SK-N-SH treated with all-trans-retinoic acid at 6 μM for 48 hours (cell line): Measurements from ENCODE around the gene S100B.

Experiments
- ATAC-seq: fragments of 200-7000 bp; cut with Tn5 transposase; 3 replicates; pipeline ENCODE4 v1.9.1; 2020; ENCODE audit warnings: mild to moderate bottlenecking, moderate library complexity
- ARNTL ChIP-seq: fragments of 450-650 bp; formaldehyde crosslinking; IDR thresholded peaks from 2 replicates; pipeline ENCODE4 v1.5.0; 2020; ENCODE audit warnings: low read depth, mild to moderate bottlenecking, moderate library complexity, borderline replicate concordance
- BACH2 ChIP-seq: fragments of 250-450 bp; sonication (Bioruptor Pico); IDR thresholded peaks from 2 replicates; pipeline ENCODE4 v1.9.0; 2021; ENCODE audit warnings: mild to moderate bottlenecking, borderline replicate concordance
- CSDC2 ChIP-seq: fragments of 250-450 bp; sonication (Bioruptor Pico); IDR thresholded peaks from 2 replicates; pipeline ENCODE4 v1.5.0; 2020; ENCODE audit warnings: mild to moderate bottlenecking, moderate library complexity
- CSRNP3 ChIP-seq: fragments of 250-450 bp; sonication (Bioruptor Pico); IDR thresholded peaks from 2 replicates; pipeline ENCODE4 v1.5.1; 2021; ENCODE audit warnings: mild to moderate bottlenecking, moderate library complexity
- ESRRG ChIP-seq: fragments of 250-450 bp; sonication (Bioruptor Pico); IDR thresholded peaks from 2 replicates; pipeline ENCODE4 v1.6.1; 2021; ENCODE audit warnings: mild to moderate bottlenecking
- GLIS3 ChIP-seq: fragments of 250-450 bp; sonication (Bioruptor Pico); IDR thresholded peaks from 2 replicates; pipeline ENCODE4 v1.5.0; 2020; ENCODE audit warnings: mild to moderate bottlenecking, moderate library complexity
- ISL1 ChIP-seq: fragments of 250-450 bp; sonication (Bioruptor Pico); IDR thresholded peaks from 2 replicates; pipeline ENCODE4 v2.1.2; 2022; ENCODE audit warnings: mild to moderate bottlenecking, moderate library complexity
- OSR1 ChIP-seq: fragments of 250-450 bp; sonication (Bioruptor Pico); IDR thresholded peaks from 2 replicates; pipeline ENCODE4 v1.8.0; 2022; ENCODE audit warnings: moderate library complexity, mild to moderate bottlenecking, inconsistent platforms
- PATZ1 ChIP-seq: fragments of 250-450 bp; sonication (Bioruptor Pico); IDR thresholded peaks from 2 replicates; pipeline ENCODE4 v1.8.0; 2020; ENCODE audit warnings: mild to moderate bottlenecking, moderate library complexity, borderline replicate concordance
- SNAI2 ChIP-seq: fragments of 250-450 bp; sonication (Bioruptor Pico); IDR thresholded peaks from 2 replicates; pipeline ENCODE4 v1.5.0; 2020; ENCODE audit warnings: mild to moderate bottlenecking, moderate library complexity
- TCF4 ChIP-seq: fragments of 250-450 bp; sonication (Bioruptor Pico); IDR thresholded peaks from 2 replicates; pipeline ENCODE4 v1.8.0; 2021; ENCODE audit warnings: mild to moderate bottlenecking, moderate library complexity, borderline replicate concordance
- TOX ChIP-seq: fragments of 250-450 bp; sonication (Bioruptor Pico); IDR thresholded peaks from 2 replicates; pipeline ENCODE4 v1.8.0; 2021; ENCODE audit warnings: mild to moderate bottlenecking, moderate library complexity, borderline replicate concordance
- ZC3H10 ChIP-seq: fragments of 250-450 bp; sonication (Bioruptor Pico); IDR thresholded peaks from 2 replicates; pipeline ENCODE4 v1.5.1; 2021; ENCODE audit warnings: mild to moderate bottlenecking, moderate library complexity
- ZFP3 ChIP-seq: fragments of 250-450 bp; sonication (Bioruptor Pico); IDR thresholded peaks from 2 replicates; pipeline ENCODE4 v1.5.0; 2020; ENCODE audit warnings: mild to moderate bottlenecking, moderate library complexity
- ZFP30 ChIP-seq: fragments of 450-650 bp; formaldehyde crosslinking; IDR thresholded peaks from 2 replicates; pipeline ENCODE4 v1.5.0; 2022; ENCODE audit warnings: mild to moderate bottlenecking, moderate library complexity
- ZNF565 ChIP-seq: fragments of 450-650 bp; formaldehyde crosslinking; conservative IDR thresholded peaks from 2 replicates; pipeline ENCODE4 v1.5.0; 2020; ENCODE audit warnings: low read depth, mild to moderate bottlenecking, moderate library complexity
- ZNF70 ChIP-seq: fragments of 450-650 bp; formaldehyde crosslinking; IDR thresholded peaks from 2 replicates; pipeline ENCODE4 v1.5.0; 2020; ENCODE audit warnings: mild to moderate bottlenecking, moderate library complexity
- ZNF8 ChIP-seq: fragments of 450-650 bp; formaldehyde crosslinking; IDR thresholded peaks from 2 replicates; pipeline ENCODE4 v1.5.0; 2020; ENCODE audit warnings: mild to moderate bottlenecking, moderate library complexity
- TF ChIP-seq, protein P1 (sequence below): fragments of 250-450 bp; sonication (Bioruptor Pico); IDR thresholded peaks from 2 replicates; pipeline ENCODE4 v1.5.0; 2020; ENCODE audit warnings: mild to moderate bottlenecking, moderate library complexity
- TF ChIP-seq, protein P2 (sequence below): fragments of 250-450 bp; sonication (Bioruptor Pico); IDR thresholded peaks from 2 replicates; pipeline ENCODE4 v1.5.1; 2020; ENCODE audit warnings: low read depth, mild to moderate bottlenecking, moderate library complexity

Gene S100B

GRCh38 chr21:46643379-46644177, 38.7 kb upstream of the S100B start:
- ATAC-seq, result no peak
- TF ChIP-seq ESRRG (CRISPR knock-in tag) (no peak), ZFP3 (no peak), TCF4 (CRISPR knock-in tag) (no peak), GLIS3 (CRISPR knock-in tag) (no peak), CSRNP3 (no peak), ISL1 (CRISPR knock-in tag) (no peak), ARNTL (no peak), BACH2 (no peak), ZNF8 (no peak)
- TF ChIP-seq, protein P1, sequence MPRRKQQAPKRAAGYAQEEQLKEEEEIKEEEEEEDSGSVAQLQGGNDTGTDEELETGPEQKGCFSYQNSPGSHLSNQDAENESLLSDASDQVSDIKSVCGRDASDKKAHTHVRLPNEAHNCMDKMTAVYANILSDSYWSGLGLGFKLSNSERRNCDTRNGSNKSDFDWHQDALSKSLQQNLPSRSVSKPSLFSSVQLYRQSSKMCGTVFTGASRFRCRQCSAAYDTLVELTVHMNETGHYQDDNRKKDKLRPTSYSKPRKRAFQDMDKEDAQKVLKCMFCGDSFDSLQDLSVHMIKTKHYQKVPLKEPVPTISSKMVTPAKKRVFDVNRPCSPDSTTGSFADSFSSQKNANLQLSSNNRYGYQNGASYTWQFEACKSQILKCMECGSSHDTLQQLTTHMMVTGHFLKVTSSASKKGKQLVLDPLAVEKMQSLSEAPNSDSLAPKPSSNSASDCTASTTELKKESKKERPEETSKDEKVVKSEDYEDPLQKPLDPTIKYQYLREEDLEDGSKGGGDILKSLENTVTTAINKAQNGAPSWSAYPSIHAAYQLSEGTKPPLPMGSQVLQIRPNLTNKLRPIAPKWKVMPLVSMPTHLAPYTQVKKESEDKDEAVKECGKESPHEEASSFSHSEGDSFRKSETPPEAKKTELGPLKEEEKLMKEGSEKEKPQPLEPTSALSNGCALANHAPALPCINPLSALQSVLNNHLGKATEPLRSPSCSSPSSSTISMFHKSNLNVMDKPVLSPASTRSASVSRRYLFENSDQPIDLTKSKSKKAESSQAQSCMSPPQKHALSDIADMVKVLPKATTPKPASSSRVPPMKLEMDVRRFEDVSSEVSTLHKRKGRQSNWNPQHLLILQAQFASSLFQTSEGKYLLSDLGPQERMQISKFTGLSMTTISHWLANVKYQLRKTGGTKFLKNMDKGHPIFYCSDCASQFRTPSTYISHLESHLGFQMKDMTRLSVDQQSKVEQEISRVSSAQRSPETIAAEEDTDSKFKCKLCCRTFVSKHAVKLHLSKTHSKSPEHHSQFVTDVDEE, result no peak
- TF ChIP-seq, all 23 proteins: peak for 0

GRCh38 chr21:46641656-46642055, 36.8 kb upstream of the S100B start:
- ATAC-seq, result no peak
- no peak for TF ChIP-seq TOX
- no peak for TF ChIP-seq GLIS3 (CRISPR knock-in tag)
- TF ChIP-seq, protein P1, result no peak
- TF ChIP-seq ZNF8, result no peak
- TF ChIP-seq ZFP30, result no peak
- TF ChIP-seq SNAI2, result no peak
- TF ChIP-seq ZNF565, result no peak
- no peak for TF ChIP-seq CSDC2
- no peak for TF ChIP-seq OSR1
- no peak for TF ChIP-seq ZC3H10 (CRISPR knock-in tag)
- no peak for TF ChIP-seq PATZ1 (CRISPR knock-in tag)
- TF ChIP-seq, protein P2, sequence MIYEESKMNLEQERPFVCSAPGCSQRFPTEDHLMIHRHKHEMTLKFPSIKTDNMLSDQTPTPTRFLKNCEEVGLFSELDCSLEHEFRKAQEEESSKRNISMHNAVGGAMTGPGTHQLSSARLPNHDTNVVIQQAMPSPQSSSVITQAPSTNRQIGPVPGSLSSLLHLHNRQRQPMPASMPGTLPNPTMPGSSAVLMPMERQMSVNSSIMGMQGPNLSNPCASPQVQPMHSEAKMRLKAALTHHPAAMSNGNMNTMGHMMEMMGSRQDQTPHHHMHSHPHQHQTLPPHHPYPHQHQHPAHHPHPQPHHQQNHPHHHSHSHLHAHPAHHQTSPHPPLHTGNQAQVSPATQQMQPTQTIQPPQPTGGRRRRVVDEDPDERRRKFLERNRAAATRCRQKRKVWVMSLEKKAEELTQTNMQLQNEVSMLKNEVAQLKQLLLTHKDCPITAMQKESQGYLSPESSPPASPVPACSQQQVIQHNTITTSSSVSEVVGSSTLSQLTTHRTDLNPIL, result no peak
- TF ChIP-seq ISL1 (CRISPR knock-in tag), result no peak
- no peak for TF ChIP-seq ZNF70 (CRISPR knock-in tag)
- no peak for TF ChIP-seq ARNTL
- TF ChIP-seq BACH2, result no peak
- no peak for TF ChIP-seq TCF4 (CRISPR knock-in tag)
- TF ChIP-seq, all 23 proteins: peak for 0
